ENCODE data around the gene TMEM106C. TPM values are rescaled to one million over a fixed set of nuclear protein-coding genes. Genes with fewer than 3 reads are reported as not detected.

The TMEM106C gene
- polyA plus RNA-seq, 4 donors = 126 to 146 (median 133) TPM

DNA sequence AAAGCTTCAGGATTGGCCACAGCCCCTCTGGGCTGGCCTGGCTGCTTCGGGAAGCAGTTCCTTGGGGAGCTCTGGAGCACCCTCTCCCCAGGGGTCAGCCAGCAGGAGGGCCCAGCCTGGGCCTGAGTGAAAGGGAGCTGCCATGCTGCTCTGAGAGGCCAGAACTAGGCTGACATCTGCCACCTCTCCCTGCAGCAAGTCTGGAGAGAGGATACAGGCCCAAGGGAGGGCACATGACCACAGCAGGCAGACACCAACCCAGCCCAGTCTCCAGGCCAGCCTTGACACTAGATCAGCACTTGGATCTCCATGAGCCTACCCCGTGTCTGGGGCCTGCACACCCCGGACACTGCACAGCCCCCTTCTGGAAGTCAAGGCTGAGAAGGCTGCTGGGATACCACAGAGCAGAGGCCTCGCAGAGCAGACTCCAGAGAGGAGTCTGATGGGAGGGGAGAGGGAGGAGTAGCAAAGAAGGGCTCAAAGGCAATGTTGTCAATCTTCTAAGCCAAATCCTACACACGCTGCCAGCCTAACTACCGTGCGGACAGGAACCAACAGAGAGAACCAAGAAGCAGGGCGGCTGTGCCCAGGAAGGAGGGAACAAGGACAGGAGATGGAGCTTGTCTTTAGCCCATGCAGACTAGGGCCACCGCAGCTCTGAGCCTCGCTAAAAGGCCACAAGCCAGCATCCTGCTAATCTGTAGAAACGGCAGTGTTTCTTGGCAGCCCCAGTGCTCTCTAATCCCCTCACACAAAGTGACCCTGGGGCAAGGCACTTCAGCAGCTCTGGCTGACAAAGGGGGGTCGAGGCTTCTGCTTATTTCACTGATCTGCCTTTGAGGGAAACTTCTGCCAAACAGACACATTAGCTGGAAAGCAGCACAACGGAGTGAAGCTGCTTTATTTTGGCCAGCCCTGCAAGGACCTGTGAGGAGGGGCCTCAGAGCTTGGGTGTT, 28.0 kb downstream of the TMEM106C start:
- no peak for DNase-seq (ENCODE audit: low read depth in 4 of 4, low spot score in 3 of 4)

- no peak for DNase-seq (ENCODE audit: low read depth in 4 of 4, low spot score in 3 of 4)
Measured at GRCh38 chr12:47992776-47993175, 29.4 kb downstream of the TMEM106C start.

DNA sequence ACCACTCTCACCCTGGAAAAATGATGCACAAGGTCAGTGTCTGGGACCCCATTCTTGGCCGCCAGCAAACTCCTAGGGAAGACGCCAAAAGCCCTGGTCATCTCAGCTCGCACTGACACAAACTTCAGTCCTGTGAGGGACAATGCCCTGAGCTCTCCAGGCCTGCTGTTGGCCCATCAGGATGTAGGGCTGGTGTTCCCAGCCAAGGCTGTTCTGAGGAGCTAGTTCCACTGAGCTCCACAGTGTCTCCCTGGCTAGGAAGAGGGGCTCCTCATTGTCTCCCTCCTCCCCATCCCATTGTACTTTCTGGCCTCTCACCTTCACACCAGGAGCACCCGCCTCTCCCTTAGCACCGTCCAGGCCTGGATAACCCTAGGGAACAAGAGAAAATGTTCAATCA, 30.1 kb downstream of the TMEM106C start:
- DNase-seq (ENCODE audit: low read depth in 4 of 4, low spot score in 3 of 4) = no peak

GRCh38 chr12:47995981-47996401, 32.6 kb downstream of the TMEM106C start:
- peak in 1 of 4 donors; percentile 20 for DNase-seq (ENCODE audit: low read depth in 4 of 4, low spot score in 3 of 4)

- DNase-seq (ENCODE audit: low read depth in 4 of 4, low spot score in 3 of 4) = no peak
Measured at GRCh38 chr12:47997321-47997720, 33.9 kb downstream of the TMEM106C start.

GRCh38 chr12:47999816-48000215, 36.4 kb downstream of the TMEM106C start:
- DNase-seq (ENCODE audit: low read depth in 4 of 4, low spot score in 3 of 4) = no peak

- DNase-seq (ENCODE audit: low read depth in 4 of 4, low spot score in 3 of 4) = no peak
Measured at GRCh38 chr12:48000878-48001504, 37.6 kb downstream of the TMEM106C start.

DNA sequence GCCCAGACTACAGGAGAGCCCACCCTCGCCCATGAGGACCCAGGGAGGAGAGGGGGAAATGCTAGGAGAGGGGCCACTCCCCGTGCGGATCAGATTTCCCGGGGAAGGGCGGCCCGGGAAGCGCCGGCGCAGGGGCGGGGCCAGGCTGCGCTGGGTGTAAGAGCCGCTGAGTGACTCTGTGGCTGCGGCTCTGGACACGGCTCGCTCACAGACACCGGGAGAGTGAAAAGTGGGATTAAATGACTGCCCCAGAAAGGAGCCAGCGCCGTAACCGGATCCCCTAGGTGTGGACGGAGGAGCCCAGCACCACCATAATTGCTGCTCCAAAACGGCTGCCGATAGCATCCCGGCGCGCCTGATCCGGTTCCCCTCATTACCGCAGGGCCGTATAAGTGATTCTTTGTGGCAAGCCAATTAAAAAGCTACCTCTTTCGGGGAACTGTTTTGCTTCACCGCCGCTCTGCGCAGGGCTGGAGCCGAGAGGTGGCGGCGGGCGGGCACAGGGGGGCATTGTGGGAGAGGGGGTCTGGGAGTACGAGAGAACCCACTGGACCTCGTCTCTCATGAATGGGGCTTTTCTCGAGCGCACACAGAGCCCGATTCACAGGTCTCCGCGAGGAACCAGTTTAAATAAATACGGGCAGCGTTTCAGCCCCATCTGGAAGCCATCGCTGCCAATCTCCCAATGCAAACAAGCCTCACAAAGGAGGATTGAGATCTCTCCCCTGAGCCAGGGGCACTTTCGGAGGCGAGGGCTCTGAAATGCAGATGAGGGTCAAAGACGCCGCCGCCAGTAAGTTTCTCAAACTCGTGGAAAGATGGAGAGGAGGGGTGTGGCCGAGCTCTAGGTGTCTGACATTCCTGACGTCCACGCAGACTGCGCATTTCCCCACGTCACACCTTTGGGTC, 38.4 kb downstream of the TMEM106C start:
- no peak for DNase-seq (ENCODE audit: low read depth in 4 of 4, low spot score in 3 of 4)

DNA sequence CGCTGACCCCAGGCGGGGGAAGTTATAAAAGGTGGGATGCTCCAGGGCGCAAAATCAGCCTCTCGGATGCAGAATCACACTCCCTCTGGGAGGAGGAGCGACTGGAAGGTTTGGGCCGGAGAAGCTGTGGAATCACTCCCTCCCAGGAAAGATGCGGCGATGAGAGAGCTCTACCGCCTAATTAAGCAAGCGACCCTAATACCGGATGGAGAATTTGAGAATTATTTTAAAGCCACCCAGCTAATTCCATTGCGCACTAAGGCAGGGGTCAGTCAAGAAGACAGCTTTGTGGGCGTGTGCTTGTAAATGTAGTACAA, 39.0 kb downstream of the TMEM106C start:
- no peak for DNase-seq (ENCODE audit: low read depth in 4 of 4, low spot score in 3 of 4)

DNA sequence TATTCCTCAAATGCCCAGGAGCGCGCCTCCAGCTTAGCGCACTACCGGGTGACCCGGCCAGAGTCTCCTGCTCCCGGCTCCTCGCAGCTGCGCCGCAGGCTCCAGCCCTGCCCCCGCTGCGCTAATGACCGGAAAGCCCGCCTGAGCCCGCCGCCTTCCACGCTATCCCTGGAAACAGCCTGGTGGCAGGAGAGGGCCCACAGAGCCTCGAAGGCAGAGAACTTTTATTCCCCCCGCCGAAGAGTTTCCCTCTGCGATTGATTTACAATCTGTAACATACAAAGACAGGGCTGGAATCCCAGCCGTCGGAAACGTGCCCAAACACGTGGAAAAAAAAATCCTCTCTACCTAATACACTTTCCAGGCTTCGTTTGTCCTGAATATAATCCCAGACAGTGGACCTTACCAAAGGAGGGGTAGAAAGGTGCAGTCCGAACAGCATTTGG, 39.4 kb downstream of the TMEM106C start:
- DNase-seq (ENCODE audit: low read depth in 4 of 4, low spot score in 3 of 4) = no peak

DNA sequence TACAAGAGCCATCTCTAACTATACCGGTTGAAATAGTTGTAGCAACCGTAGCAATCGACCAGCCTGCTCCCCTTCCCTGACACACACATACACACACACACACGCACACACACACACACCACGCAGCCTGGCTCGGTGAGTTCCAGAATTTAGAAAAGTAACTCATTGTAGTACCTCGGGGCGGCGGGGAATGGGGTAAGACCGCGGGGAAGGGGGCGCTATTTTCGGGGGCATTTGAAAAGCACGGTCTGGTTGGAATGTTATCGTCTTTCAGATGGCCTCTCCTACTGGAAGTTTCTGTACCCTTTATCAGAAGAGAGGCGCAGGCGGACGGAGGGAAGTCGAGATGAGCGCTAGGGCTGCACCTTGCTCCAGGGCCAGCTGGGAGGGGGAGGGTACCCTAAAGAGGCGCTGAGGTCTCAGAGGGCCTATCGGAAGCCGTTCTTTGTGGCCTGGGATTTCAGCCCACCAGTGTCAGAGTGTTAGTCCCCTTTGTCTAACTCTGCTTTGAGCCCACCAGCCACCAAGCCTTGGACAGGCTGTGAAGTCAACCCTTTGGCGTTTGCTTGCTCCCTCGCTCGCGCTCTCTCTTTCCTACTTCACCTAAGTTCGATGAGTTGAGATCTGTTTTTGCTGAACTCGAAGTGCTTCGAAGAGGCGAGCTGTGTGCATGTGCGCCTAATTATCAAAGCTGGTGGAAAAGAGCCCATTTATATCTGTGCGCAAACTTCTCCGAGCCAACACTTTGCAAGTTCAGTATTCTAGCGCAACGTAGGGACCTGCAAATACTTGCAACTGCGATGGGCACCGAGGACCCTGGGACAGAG, 40.0 kb downstream of the TMEM106C start:
- DNase-seq (ENCODE audit: low read depth in 4 of 4, low spot score in 3 of 4) = no peak

DNA sequence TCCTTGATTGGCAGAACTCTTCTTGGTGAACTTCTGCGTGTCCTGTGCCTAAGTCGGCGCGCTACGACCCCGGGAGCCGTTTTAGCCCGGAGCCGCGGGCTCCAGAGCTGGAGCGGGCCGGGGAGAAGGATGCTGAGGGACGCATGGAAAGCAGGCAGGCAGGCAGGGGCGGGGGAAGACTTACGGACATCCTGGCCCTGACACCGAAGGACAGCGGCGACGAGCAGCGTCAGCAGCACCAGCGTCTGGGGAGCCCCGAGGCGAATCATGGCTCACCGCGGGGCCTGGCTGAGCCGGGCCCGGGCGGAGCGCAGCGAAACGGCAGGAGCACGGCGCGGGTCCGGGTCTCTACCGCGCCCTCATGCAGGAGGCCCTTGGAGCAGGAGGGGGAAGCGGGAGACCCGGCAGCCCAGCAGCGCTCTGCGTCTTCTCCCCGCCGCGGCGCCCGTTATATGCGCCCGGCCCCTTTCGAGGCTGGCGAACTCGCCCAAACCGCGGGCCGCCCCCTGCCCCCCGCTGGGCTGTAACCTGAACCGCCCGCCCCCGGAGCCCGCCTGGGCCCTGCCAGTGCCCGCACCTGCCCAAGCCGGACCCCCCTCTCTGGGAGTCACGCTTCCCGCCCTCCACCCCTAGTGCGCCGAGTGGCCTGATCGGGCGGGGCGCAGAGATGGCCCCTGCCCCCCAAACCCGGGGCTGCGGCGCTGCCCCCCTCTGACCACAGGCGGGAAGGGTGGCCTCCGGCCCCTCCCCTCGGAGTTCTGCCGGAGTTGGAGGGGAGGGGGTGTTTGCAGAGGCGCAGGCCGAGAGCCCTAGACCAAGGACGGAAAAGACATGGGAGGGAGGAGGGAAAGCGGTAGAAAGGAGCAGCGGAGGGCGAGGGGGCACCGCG, 40.9 kb downstream of the TMEM106C start, which contains the start of gene COL2A1:
Gene COL2A1, minus strand, starts transcription at position 424 of the 889 bp plus-strand sequence. Its CDS starts 155 bp downstream, at position 269.
- no peak for DNase-seq (ENCODE audit: low read depth in 4 of 4, low spot score in 3 of 4)

- DNase-seq (ENCODE audit: low read depth in 4 of 4, low spot score in 3 of 4) = no peak
Measured at GRCh38 chr12:48005001-48005749, 41.8 kb downstream of the TMEM106C start.

DNA sequence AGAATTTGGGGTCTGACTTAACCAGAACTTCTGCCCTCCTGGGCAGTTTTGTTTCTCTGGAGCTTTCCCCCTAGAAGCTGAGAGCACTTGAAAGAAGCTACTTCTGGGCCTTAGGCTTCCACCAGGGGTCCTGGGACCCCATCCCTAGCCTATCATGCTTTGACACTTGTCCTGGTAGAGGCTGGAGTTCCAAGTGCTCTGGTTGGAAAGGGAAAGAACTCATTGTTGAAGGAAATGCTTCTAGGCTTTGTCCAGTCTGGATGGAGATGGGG, 42.3 kb downstream of the TMEM106C start:
- DNase-seq (ENCODE audit: low read depth in 4 of 4, low spot score in 3 of 4) = no peak

GRCh38 chr12:48007206-48007605, 43.8 kb downstream of the TMEM106C start:
- DNase-seq (ENCODE audit: low read depth in 4 of 4, low spot score in 3 of 4) = no peak

DNA sequence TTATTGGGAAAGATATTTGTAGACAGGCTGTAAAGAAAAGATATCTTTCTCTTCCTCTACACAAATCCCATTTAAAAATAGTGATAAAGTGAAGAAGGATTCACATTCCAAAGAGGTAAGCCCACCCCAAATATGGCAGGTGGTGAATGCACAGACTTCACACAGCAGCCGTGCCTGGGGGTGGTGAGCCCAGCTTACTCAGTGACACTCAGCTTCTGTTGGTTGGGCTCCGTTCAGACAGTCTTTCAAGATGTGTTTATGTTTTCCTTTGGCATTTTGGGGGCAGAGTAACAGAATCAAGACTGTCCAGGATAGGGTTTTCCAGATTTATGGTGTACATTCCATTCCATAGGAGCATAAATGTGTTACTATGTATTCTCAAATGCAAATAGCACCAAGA, 45.0 kb downstream of the TMEM106C start:
- DNase-seq (ENCODE audit: low read depth in 4 of 4, low spot score in 3 of 4) = no peak

GRCh38 chr12:48008950-48009349, 45.6 kb downstream of the TMEM106C start:
- no peak for DNase-seq (ENCODE audit: low read depth in 4 of 4, low spot score in 3 of 4)

- no peak for DNase-seq (ENCODE audit: low read depth in 4 of 4, low spot score in 3 of 4)
Measured at GRCh38 chr12:48009471-48009870, 46.1 kb downstream of the TMEM106C start.
